Esophagus muscularis mucosa (tissue), 4 donors: ENCODE results near the gene ARL6IP1.

ENCODE experiments used
- CTCF ChIP-seq, 3 experiments: fragments of 200-600 bp in 2 of 3; fragments of 450-650 bp in 1 of 3; sonication (generic) in 2 of 3; IDR thresholded peaks; one replicate each; pipeline ENCODE4 v1.5.1; 2017 to 2019; ENCODE audit warnings: antibody characterized with exemption in 3 of 3, mild to moderate bottlenecking in 2 of 3, moderate library complexity in 1 of 3
- EP300 ChIP-seq: sonication (generic); formaldehyde crosslinking; IDR thresholded peaks from one replicate; pipeline ENCODE4 v1.6.1; 2017; ENCODE audit warnings: antibody characterized with exemption
- POLR2A ChIP-seq: fragments of 450-650 bp; IDR thresholded peaks from one replicate; pipeline ENCODE4 v1.6.1; 2017; ENCODE audit warnings: antibody characterized with exemption, moderate library complexity, mild to moderate bottlenecking, low read depth
- POLR2AphosphoS5 ChIP-seq, 2 donors: sonication (generic); formaldehyde crosslinking; IDR thresholded peaks; one replicate each; pipeline ENCODE4 v1.6.1; 2017; ENCODE audit warnings: antibody characterized with exemption in 2 of 2

- TF ChIP-seq CTCF (IDR thresholded peaks at IDR 0.05) (no peak), POLR2A (no peak), POLR2AphosphoS5 (IDR thresholded peaks at IDR 0.05) (no peak), EP300 (no peak)
Measured at GRCh38 chr16:18816286-18816685, 14.9 kb upstream of the ARL6IP1 start.
